ENCODE results near the gene ASAP3. TPM values are rescaled to one million over a fixed set of nuclear protein-coding genes. Genes with fewer than 3 reads are reported as not detected.

Gene ASAP3
- total and polyA plus RNA-seq, 9 of the 15 experiments (the other 6 are each of a cell fraction or from before 2014, with no cell fraction given), result 1.7 to 31.2 (median 17.4) TPM

GRCh38 chr1:23526329-23527041, 42.5 kb upstream of the ASAP3 start:
- 0 out of 2 replicates have a peak, but pooled peaks have one; percentile 54 for TF ChIP-seq ZNF609 (CRISPR knock-in tag; IDR thresholded peaks at IDR 0.05; ENCODE audit: borderline replicate concordance)
- TF ChIP-seq RERE (CRISPR knock-in tag; IDR thresholded peaks at IDR 0.05; ENCODE audit: borderline replicate concordance), result no peak
- TF ChIP-seq RBM25 (IDR thresholded peaks at IDR 0.05; ENCODE audit: low read depth, low read length, severe bottlenecking), result peak; percentile 17
- TF ChIP-seq RBFOX2 (IDR thresholded peaks at IDR 0.05; ENCODE audit: low read depth, low read length), result no peak
- TF ChIP-seq HBP1 (CRISPR knock-in tag; IDR thresholded peaks at IDR 0.05), result 0 out of 2 replicates have a peak, but pooled peaks have one; percentile 29
- TF ChIP-seq MED1 (CRISPR knock-in tag; IDR thresholded peaks at IDR 0.05; ENCODE audit: borderline replicate concordance), result 0 out of 2 replicates have a peak, but pooled peaks have one; percentile 53
- 0 out of 2 replicates have a peak, but pooled peaks have one; percentile 51 for TF ChIP-seq CBFB (CRISPR knock-in tag; IDR thresholded peaks at IDR 0.05)
- Histone ChIP-seq H3K9me1 (ENCODE audit: control insufficient read depth, insufficient read depth, low read length) (peaks cover 18% of the 10 kb centered on the region), H3K9ac (ENCODE audit: insufficient read depth in 1 of 2, low read depth in 2 of 2, low read length in 2 of 2) (peak overlapping the region in 1 of 2 experiments; percentile 73; a peak in 1 of 4 replicates), H3K4me2 (ENCODE audit: insufficient read depth, low read length) (no peak overlapping the region), H4K20me1 (replicated peaks; ENCODE audit: control insufficient read depth, insufficient read depth, low read length) (peaks cover 31% of the 10 kb centered on the region), H3K27me3 (ENCODE audit: control insufficient read depth in 2 of 2, insufficient read depth in 2 of 2, low read length in 2 of 2) (no peaks in the 10 kb centered on the region), H3K79me2 (ENCODE audit: control insufficient read depth, insufficient read depth, low read length) (peaks cover 65% of the 10 kb centered on the region), H2AFZ (ENCODE audit: low read depth, low read length) (no peak overlapping the region), H3K36me3 (ENCODE audit: control insufficient read depth, insufficient read depth, low read length) (peaks cover 53% of the 10 kb centered on the region), H3K9me3 (replicated peaks; ENCODE audit: control insufficient read depth, insufficient read depth, low read depth, low read length) (no peaks in the 10 kb centered on the region), H3K27ac (ENCODE audit: extremely low read depth, low read depth, low read length) (no peak overlapping the region), H3K4me3 (no peak overlapping the region), H3K4me1 (replicated peaks in 1 of 2; ENCODE audit: control insufficient read depth in 2 of 2, insufficient read depth in 2 of 2, low read length in 2 of 2) (peaks cover 41 to 60% of the 10 kb centered on the region in 2 experiments)
- FAIRE-seq (no peak), DNase-seq (ENCODE audit: extremely low read depth in 1 of 4, low spot score in 3 of 4) (no peak), ATAC-seq (no peak)
- 95% methylated on average over 8 of the region's 8 CpGs for WGBS (ENCODE audit: insufficient coverage, low coverage, missing lambda C conversion rate)
- ChIA-PET POLR2A (interaction anchor here (0.6 to 7.0 kb wide), 7 partner anchors 10 to 276 kb away, joined by 3 to 65 read pairs (median 4); partner anchors contain the start of gene RPL11), CTCF (ENCODE audit: low intra/inter-chr PET ratio) (no interaction called here)
- in situ Hi-C loops (cut with MboI) (no loop called here), intact Hi-C loops (cut with micrococcal nuclease) (no loop called here)
- BruUV-seq (replicated peaks), result no TSS peak
